ENCODE results near the gene SLCO3A1. TPM values are rescaled to one million over a fixed set of nuclear protein-coding genes. Genes with fewer than 3 reads are reported as not detected.

SLCO3A1 gene
- total and polyA plus RNA-seq, 2 of the 8 experiments (the other 6 are each of a cell fraction or from before 2014, with no cell fraction given): 15.1 to 20.4 TPM

- H4K8ac ChIP-seq (ENCODE audit: extremely low read depth, insufficient read depth, low read length): no peak overlapping the region
- H3K79me1 ChIP-seq (ENCODE audit: low read depth, low read length): peaks cover 3% of the 10 kb centered on the region; the same call in 1 of the 2 replicates
- DNase-seq (ENCODE audit: low read depth in 1 of 2, low spot score in 2 of 2) (no peak), FAIRE-seq (no peak)
- H3K36me3 ChIP-seq (ENCODE audit: control insufficient read depth in 2 of 4, insufficient read depth in 4 of 4, low read length in 3 of 4): no peaks in the 10 kb centered on the region
- no peak overlapping the region for H3K56ac ChIP-seq (replicated peaks; ENCODE audit: insufficient read length, low read depth, low read length)
- no peak overlapping the region for H2BK12ac ChIP-seq (ENCODE audit: low read depth, low read length)
- H2AFZ ChIP-seq (ENCODE audit: low read length): no peak overlapping the region
- H3K23me2 ChIP-seq (ENCODE audit: low read depth, low read length): no peaks in the 10 kb centered on the region
- TF ChIP-seq KDM1A (IDR thresholded peaks at IDR 0.05; ENCODE audit: borderline replicate concordance, low read length) (peak; percentile 41; the same call in 1 of the 2 replicates), ATF3 (IDR thresholded peaks at IDR 0.05; ENCODE audit: insufficient read depth, low read depth, low read length) (no peak)
- no peak overlapping the region for H3K9ac ChIP-seq (replicated peaks in 1 of 4; ENCODE audit: extremely low read depth in 1 of 4, low read depth in 3 of 4, low read length in 3 of 4)
- H3K4me1 ChIP-seq (replicated peaks in 1 of 4; ENCODE audit: control insufficient read depth in 3 of 4, insufficient read depth in 4 of 4, low read length in 3 of 4): peaks cover 0 to 6% (median 4%) of the 10 kb centered on the region in 4 experiments; a peak in 6 of 7 replicates
- no peak overlapping the region for H2AK5ac ChIP-seq (ENCODE audit: low read depth, low read length)
- H2BK15ac ChIP-seq (ENCODE audit: low read length): no peak overlapping the region
- 83% methylated on average over 2 of the region's 2 CpGs; no CpG with 5 or more reads in 1 of the 2 experiments for WGBS, 2 experiments (ENCODE audit: extremely low coverage in 1 of 2, insufficient coverage in 1 of 2, insufficient read length in 1 of 2, insufficient replicate concordance in 2 of 2, low coverage in 1 of 2, low lambda C conversion rate in 2 of 2, missing lambda C conversion rate in 1 of 2)
- H2BK5ac ChIP-seq (ENCODE audit: low read depth, low read length): no peak overlapping the region
- H4K91ac ChIP-seq (replicated peaks; ENCODE audit: insufficient read length, low read length): no peak overlapping the region
- H3K9me3 ChIP-seq (ENCODE audit: insufficient read depth in 2 of 2, low read depth in 1 of 2, low read length in 1 of 2): no peaks in the 10 kb centered on the region
- H4K20me1 ChIP-seq (replicated peaks in 1 of 2; ENCODE audit: control insufficient read depth in 1 of 2, insufficient read depth in 2 of 2, low read length in 2 of 2): no peaks in the 10 kb centered on the region
- POLR2A ChIA-PET (ENCODE audit: partially characterized antibody): no interaction called here
- CTCF ChIA-PET (ENCODE audit: partially characterized antibody): interaction anchor here (0.7 kb wide), 1 partner anchor 14 kb away, joined by 3 read pairs; no protein-coding TSS in a partner anchor
- H2BK20ac ChIP-seq (ENCODE audit: low read length): no peak overlapping the region
- no peak overlapping the region for H3K27ac ChIP-seq (ENCODE audit: low read depth, low read length)
- H4K5ac ChIP-seq (ENCODE audit: insufficient read length, low read depth, low read length): no peak overlapping the region
- no peak overlapping the region for H3K4me2 ChIP-seq (ENCODE audit: insufficient read depth in 1 of 2, low read depth in 2 of 2, low read length in 2 of 2)
- no peak overlapping the region for H2BK120ac ChIP-seq (replicated peaks; ENCODE audit: low read depth, low read length)
- no peak overlapping the region for H3K4me3 ChIP-seq (ENCODE audit: extremely low read depth in 1 of 4, insufficient read depth in 2 of 4, low read depth in 3 of 4, low read length in 4 of 4)
- no peak overlapping the region for H3K23ac ChIP-seq (ENCODE audit: insufficient read length)
- no peak overlapping the region for H3K14ac ChIP-seq (ENCODE audit: insufficient read length)
- H3K18ac ChIP-seq (ENCODE audit: extremely low read depth, low read length): no peak overlapping the region
- H3K79me2 ChIP-seq (ENCODE audit: control insufficient read depth in 1 of 2, insufficient read depth in 2 of 2, low read length in 2 of 2): no peaks in the 10 kb centered on the region
- H3K4ac ChIP-seq (replicated peaks; ENCODE audit: insufficient read length, low read depth, low read length): no peak overlapping the region
- no peaks in the 10 kb centered on the region for H3K27me3 ChIP-seq (replicated peaks in 1 of 4; ENCODE audit: control insufficient read depth in 3 of 4, extremely low read depth in 1 of 4, insufficient read depth in 3 of 4, low read length in 3 of 4)
Measured at GRCh38 chr15:91961357-91961756, 107.8 kb downstream of the SLCO3A1 start.
